A673 (cell line): ENCODE results near the gene MYO1D. TPM values are rescaled to one million over a fixed set of nuclear protein-coding genes. Genes with fewer than 3 reads are reported as not detected.

Experiments
- BruUV-seq: library from RNA; stranded (reverse); fragments of 400-500 nt; replicated peaks from 2 replicates; lab custom pipeline; 2021; lab: Mats Ljungman, UMichigan
- CTCF ChIA-PET: fragments of 300-600 bp; sonication (Branson Sonifier 250); formaldehyde crosslinking; loops from one replicate; lab custom pipeline; 2022; ENCODE audit warnings: antibody characterized with exemption; lab: Charles Lee
- POLR2A ChIA-PET: fragments of 300-600 bp; sonication (Branson Sonifier 250); formaldehyde crosslinking; loops from one replicate; lab custom pipeline; 2022; ENCODE audit warnings: antibody characterized with exemption; ENCODE audit not compliant: low non-redundant PET; lab: Charles Lee
- DNase-seq: peaks from one replicate; pipeline ENCODE4 v3.0.0-alpha.2; 2015; ENCODE audit warnings: low spot score
- H3K27ac ChIP-seq: fragments of 200-600 bp; sonication (generic); 2 replicates; pipeline ENCODE4 v1.5.1; 2016; ENCODE audit warnings: mixed run types, low read depth, mild to moderate bottlenecking, mixed read lengths, antibody characterized with exemption, low read length; ENCODE audit not compliant: poor library complexity, severe bottlenecking
- H3K27me3 ChIP-seq: fragments of 200-600 bp; sonication (generic); replicated peaks from 2 replicates; pipeline ENCODE4 v1.6.1; 2017; ENCODE audit warnings: mixed run types, low read depth, mild to moderate bottlenecking, mixed read lengths, antibody characterized with exemption, low read length; ENCODE audit not compliant: insufficient read depth, poor library complexity
- H3K36me3 ChIP-seq: fragments of 200-600 bp; sonication (generic); 2 replicates; pipeline ENCODE4 v1.6.1; 2016; ENCODE audit warnings: mixed run types, mild to moderate bottlenecking, mixed read lengths, antibody characterized with exemption, low read length; ENCODE audit not compliant: insufficient read depth, poor library complexity, severe bottlenecking
- H3K4me1 ChIP-seq: fragments of 200-600 bp; sonication (generic); 2 replicates; pipeline ENCODE4 v1.6.1; 2017; ENCODE audit warnings: mixed run types, mild to moderate bottlenecking, mixed read lengths, antibody characterized with exemption, low read length; ENCODE audit not compliant: insufficient read depth, poor library complexity, severe bottlenecking
- H3K4me3 ChIP-seq: fragments of 200-600 bp; sonication (generic); 2 replicates; pipeline ENCODE4 v1.5.1; 2016; ENCODE audit warnings: low read depth, mixed run types, mild to moderate bottlenecking, mixed read lengths, low read length; ENCODE audit not compliant: poor library complexity, severe bottlenecking
- H3K9me3 ChIP-seq: fragments of 200-600 bp; sonication (generic); 2 replicates; pipeline ENCODE4 v1.6.1; 2016; ENCODE audit warnings: mixed run types, low read depth, mild to moderate bottlenecking, mixed read lengths, antibody characterized with exemption, low read length; ENCODE audit not compliant: poor library complexity, severe bottlenecking
- CTCF ChIP-seq: fragments of 300-800, 200-600 bp; sonication (generic); conservative IDR thresholded peaks from 2 replicates; pipeline ENCODE4 v1.5.1; 2017; ENCODE audit warnings: low read depth, mild to moderate bottlenecking, antibody characterized with exemption, low read length, moderate library complexity, mixed read lengths
- EZH2 ChIP-seq: fragments of 200-600 bp; sonication (generic); IDR thresholded peaks from 2 replicates; pipeline ENCODE4 v1.6.1; 2017; ENCODE audit warnings: borderline replicate concordance, low read depth, mild to moderate bottlenecking, mixed read lengths, antibody characterized with exemption, low read length; ENCODE audit not compliant: poor library complexity, severe bottlenecking
- intact Hi-C: fragments of 100-400 bp; cut with micrococcal nuclease; formaldehyde crosslinking; loops from one replicate; pipeline ENCODE4 v1.10.0; 2022; ENCODE audit not compliant: unreplicated experiment
- total RNA-seq: library from RNA; stranded (reverse); gene quantifications from 2 replicates; pipeline ENCODE4 v1.2.3, GENCODE V29; 2021

Gene MYO1D
- total RNA-seq, 1 experiment from 2014 or later, result 10.4 TPM

- intact Hi-C loops, result no loop called here
- Histone ChIP-seq H3K9me3 (no peaks in the 10 kb centered on the region), H3K27ac (no peak overlapping the region), H3K4me3 (no peak overlapping the region), H3K4me1 (no peaks in the 10 kb centered on the region), H3K36me3 (no peaks in the 10 kb centered on the region), H3K27me3 (no peaks in the 10 kb centered on the region)
- no TSS peak for BruUV-seq
- no peak for DNase-seq
- POLR2A ChIA-PET, result no interaction called here
- CTCF ChIA-PET, result no interaction called here
- TF ChIP-seq CTCF (no peak), EZH2 (no peak)
These were observed 5.8 kb upstream of the MYO1D start for GRCh38 chr17:32882734-32883133.

GRCh38 chr17:32882029-32882428 lies 5.1 kb upstream of the MYO1D start:
- Histone ChIP-seq H3K36me3 (no peaks in the 10 kb centered on the region), H3K27ac (no peak overlapping the region), H3K4me1 (no peaks in the 10 kb centered on the region), H3K9me3 (no peaks in the 10 kb centered on the region), H3K4me3 (no peak overlapping the region), H3K27me3 (no peaks in the 10 kb centered on the region)
- no TSS peak for BruUV-seq
- TF ChIP-seq EZH2 (no peak), CTCF (no peak)
- DNase-seq, result no peak
- POLR2A ChIA-PET, result no interaction called here
- CTCF ChIA-PET, result no interaction called here
- intact Hi-C loops, result no loop called here

GRCh38 chr17:32880671-32881453 lies 3.9 kb upstream of the MYO1D start:
- CTCF ChIA-PET, result no interaction called here
- intact Hi-C loops, result no loop called here
- H3K27ac ChIP-seq, result no peak overlapping the region
- POLR2A ChIA-PET, result interaction anchor here (0.6 kb wide), 1 partner anchor 63 kb away, joined by 3 read pairs; no protein-coding TSS in a partner anchor
- H3K4me3 ChIP-seq, result no peak overlapping the region
- H3K9me3 ChIP-seq, result no peaks in the 10 kb centered on the region
- H3K27me3 ChIP-seq, result no peaks in the 10 kb centered on the region
- BruUV-seq, result no TSS peak
- DNase-seq, result peak; percentile 49
- no peaks in the 10 kb centered on the region for H3K4me1 ChIP-seq
- TF ChIP-seq CTCF (no peak), EZH2 (no peak)
- H3K36me3 ChIP-seq, result no peaks in the 10 kb centered on the region
